ENCODE data around the gene ATXN10. TPM values are rescaled to one million over a fixed set of nuclear protein-coding genes. Genes with fewer than 3 reads are reported as not detected.

The ATXN10 gene
- total and polyA plus RNA-seq, 2 of the 13 experiments (the other 11 are each of a cell fraction or from before 2014, with no cell fraction given) = 60.1 to 194 TPM

GRCh38 chr22:45742866-45743450 lies 71.3 kb downstream of the ATXN10 start (continued):
- TF ChIP-seq HNF1A (IDR thresholded peaks at IDR 0.05; ENCODE audit: low read depth) = peak; percentile 83
- TF ChIP-seq HNF1A (CRISPR knock-in tag; IDR thresholded peaks at IDR 0.05; ENCODE audit: borderline replicate concordance) = peak; percentile 91; the same call in 1 of the 2 replicates
- peak; percentile 87 for TF ChIP-seq KAT7 (CRISPR knock-in tag; IDR thresholded peaks at IDR 0.05; ENCODE audit: borderline replicate concordance)
- no peak for TF ChIP-seq PHB2 (IDR thresholded peaks at IDR 0.05; ENCODE audit: partially characterized antibody)
- peak; percentile 46 for TF ChIP-seq ZNF629 (CRISPR knock-in tag; conservative IDR thresholded peaks at IDR 0.05)
- peak; percentile 88 for TF ChIP-seq ZNF12 (CRISPR knock-in tag; IDR thresholded peaks at IDR 0.05)
- no peak for TF ChIP-seq ZFP82 (CRISPR knock-in tag; IDR thresholded peaks at IDR 0.05; ENCODE audit: borderline replicate concordance)
- TF ChIP-seq, protein P1, sequence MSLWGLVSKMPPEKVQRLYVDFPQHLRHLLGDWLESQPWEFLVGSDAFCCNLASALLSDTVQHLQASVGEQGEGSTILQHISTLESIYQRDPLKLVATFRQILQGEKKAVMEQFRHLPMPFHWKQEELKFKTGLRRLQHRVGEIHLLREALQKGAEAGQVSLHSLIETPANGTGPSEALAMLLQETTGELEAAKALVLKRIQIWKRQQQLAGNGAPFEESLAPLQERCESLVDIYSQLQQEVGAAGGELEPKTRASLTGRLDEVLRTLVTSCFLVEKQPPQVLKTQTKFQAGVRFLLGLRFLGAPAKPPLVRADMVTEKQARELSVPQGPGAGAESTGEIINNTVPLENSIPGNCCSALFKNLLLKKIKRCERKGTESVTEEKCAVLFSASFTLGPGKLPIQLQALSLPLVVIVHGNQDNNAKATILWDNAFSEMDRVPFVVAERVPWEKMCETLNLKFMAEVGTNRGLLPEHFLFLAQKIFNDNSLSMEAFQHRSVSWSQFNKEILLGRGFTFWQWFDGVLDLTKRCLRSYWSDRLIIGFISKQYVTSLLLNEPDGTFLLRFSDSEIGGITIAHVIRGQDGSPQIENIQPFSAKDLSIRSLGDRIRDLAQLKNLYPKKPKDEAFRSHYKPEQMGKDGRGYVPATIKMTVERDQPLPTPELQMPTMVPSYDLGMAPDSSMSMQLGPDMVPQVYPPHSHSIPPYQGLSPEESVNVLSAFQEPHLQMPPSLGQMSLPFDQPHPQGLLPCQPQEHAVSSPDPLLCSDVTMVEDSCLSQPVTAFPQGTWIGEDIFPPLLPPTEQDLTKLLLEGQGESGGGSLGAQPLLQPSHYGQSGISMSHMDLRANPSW (CRISPR knock-in tag; IDR thresholded peaks at IDR 0.05; ENCODE audit: borderline replicate concordance) = peak; percentile 86; the same call in 1 of the 2 replicates
- no peak for TF ChIP-seq NFYB (CRISPR knock-in tag; IDR thresholded peaks at IDR 0.05)
- no peak for TF ChIP-seq RNF2 (conservative IDR thresholded peaks at IDR 0.05; ENCODE audit: low read depth)
- no peak for TF ChIP-seq RAD51 (IDR thresholded peaks at IDR 0.05; ENCODE audit: borderline replicate concordance)
- no peak for TF ChIP-seq ZNF768 (CRISPR knock-in tag; IDR thresholded peaks at IDR 0.05)
- TF ChIP-seq, protein P2, sequence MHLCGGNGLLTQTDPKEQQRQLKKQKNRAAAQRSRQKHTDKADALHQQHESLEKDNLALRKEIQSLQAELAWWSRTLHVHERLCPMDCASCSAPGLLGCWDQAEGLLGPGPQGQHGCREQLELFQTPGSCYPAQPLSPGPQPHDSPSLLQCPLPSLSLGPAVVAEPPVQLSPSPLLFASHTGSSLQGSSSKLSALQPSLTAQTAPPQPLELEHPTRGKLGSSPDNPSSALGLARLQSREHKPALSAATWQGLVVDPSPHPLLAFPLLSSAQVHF (CRISPR knock-in tag; IDR thresholded peaks at IDR 0.05) = no peak
- TF ChIP-seq SIX4 (CRISPR knock-in tag; IDR thresholded peaks at IDR 0.05) = peak; percentile 99
- TF ChIP-seq, protein P3, sequence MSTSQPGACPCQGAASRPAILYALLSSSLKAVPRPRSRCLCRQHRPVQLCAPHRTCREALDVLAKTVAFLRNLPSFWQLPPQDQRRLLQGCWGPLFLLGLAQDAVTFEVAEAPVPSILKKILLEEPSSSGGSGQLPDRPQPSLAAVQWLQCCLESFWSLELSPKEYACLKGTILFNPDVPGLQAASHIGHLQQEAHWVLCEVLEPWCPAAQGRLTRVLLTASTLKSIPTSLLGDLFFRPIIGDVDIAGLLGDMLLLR (CRISPR knock-in tag; IDR thresholded peaks at IDR 0.05) = no peak
- TF ChIP-seq KLF9 (CRISPR knock-in tag; IDR thresholded peaks at IDR 0.05; ENCODE audit: low read depth) = no peak
- TF ChIP-seq, protein P4, sequence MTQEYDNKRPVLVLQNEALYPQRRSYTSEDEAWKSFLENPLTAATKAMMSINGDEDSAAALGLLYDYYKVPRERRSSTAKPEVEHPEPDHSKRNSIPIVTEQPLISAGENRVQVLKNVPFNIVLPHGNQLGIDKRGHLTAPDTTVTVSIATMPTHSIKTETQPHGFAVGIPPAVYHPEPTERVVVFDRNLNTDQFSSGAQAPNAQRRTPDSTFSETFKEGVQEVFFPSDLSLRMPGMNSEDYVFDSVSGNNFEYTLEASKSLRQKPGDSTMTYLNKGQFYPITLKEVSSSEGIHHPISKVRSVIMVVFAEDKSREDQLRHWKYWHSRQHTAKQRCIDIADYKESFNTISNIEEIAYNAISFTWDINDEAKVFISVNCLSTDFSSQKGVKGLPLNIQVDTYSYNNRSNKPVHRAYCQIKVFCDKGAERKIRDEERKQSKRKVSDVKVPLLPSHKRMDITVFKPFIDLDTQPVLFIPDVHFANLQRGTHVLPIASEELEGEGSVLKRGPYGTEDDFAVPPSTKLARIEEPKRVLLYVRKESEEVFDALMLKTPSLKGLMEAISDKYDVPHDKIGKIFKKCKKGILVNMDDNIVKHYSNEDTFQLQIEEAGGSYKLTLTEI (CRISPR knock-in tag; conservative IDR thresholded peaks at IDR 0.05) = no peak
- TF ChIP-seq, protein P5, sequence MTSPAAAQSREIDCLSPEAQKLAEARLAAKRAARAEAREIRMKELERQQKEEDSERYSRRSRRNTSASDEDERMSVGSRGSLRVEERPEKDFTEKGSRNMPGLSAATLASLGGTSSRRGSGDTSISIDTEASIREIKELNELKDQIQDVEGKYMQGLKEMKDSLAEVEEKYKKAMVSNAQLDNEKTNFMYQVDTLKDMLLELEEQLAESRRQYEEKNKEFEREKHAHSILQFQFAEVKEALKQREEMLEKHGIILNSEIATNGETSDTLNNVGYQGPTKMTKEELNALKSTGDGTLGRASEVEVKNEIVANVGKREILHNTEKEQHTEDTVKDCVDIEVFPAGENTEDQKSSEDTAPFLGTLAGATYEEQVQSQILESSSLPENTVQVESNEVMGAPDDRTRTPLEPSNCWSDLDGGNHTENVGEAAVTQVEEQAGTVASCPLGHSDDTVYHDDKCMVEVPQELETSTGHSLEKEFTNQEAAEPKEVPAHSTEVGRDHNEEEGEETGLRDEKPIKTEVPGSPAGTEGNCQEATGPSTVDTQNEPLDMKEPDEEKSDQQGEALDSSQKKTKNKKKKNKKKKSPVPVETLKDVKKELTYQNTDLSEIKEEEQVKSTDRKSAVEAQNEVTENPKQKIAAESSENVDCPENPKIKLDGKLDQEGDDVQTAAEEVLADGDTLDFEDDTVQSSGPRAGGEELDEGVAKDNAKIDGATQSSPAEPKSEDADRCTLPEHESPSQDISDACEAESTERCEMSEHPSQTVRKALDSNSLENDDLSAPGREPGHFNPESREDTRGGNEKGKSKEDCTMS (CRISPR knock-in tag; conservative IDR thresholded peaks at IDR 0.05) = peak; percentile 64; the same call in 1 of the 2 replicates

Measured in HepG2 (cell line).